ENCODE results near the gene TOMM34. TPM values are rescaled to one million over a fixed set of nuclear protein-coding genes. Genes with fewer than 3 reads are reported as not detected.

TOMM34 gene
- total RNA-seq, 1 donor from 2014 or later, result 4.8 TPM

Small RNA genes lying within 50 kb of the gene (small RNA-seq; reads per million reads assigned to genes)
- not detected for gene RF00019 (ENCODE audit: low replicate concordance)

Other genes with a start within 250 kb of the TOMM34 start
- gene CCN5, start 245.0 kb downstream of the TOMM34 start, total RNA-seq, result 0.20 TPM
- gene KCNK15, start 214.5 kb downstream of the TOMM34 start, total RNA-seq, result 0.59 TPM
- gene RIMS4, start 149.9 kb downstream of the TOMM34 start, total RNA-seq, result 1.3 TPM
- gene YWHAB, start 74.7 kb downstream of the TOMM34 start, total RNA-seq, result 87.6 TPM
- 18.3 TPM for gene PABPC1L, start 50.3 kb downstream of the TOMM34 start, total RNA-seq
- gene STK4, start 6.1 kb upstream of the TOMM34 start, total RNA-seq, result 28.3 TPM
- 0.49 TPM for gene KCNS1, start 140.7 kb upstream of the TOMM34 start, total RNA-seq
- gene WFDC5, start 154.8 kb upstream of the TOMM34 start, total RNA-seq, result 5.2 TPM
- gene WFDC12, start 164.1 kb upstream of the TOMM34 start, total RNA-seq, result 1.1 TPM
- gene PI3, start 214.5 kb upstream of the TOMM34 start, total RNA-seq, result 509 TPM
- not detected for gene SEMG1, start 246.6 kb upstream of the TOMM34 start, total RNA-seq